NCI-H2107 treated with DMSO at 0.1 percent for 48 hours (cell line): Measurements from ENCODE around the gene BPIFA1.

Experiments used
- DNase-seq: peaks from one replicate; lab custom pipeline; 2025; ENCODE audit not compliant: unreplicated experiment; lab: John Stamatoyannopoulos, UW

Gene BPIFA1

GRCh38 chr20:33239979-33240736 is 4.4 kb downstream of the BPIFA1 start:
- no peak for DNase-seq

- no peak for DNase-seq
Observed at GRCh38 chr20:33240923-33241322, 5.1 kb downstream of the BPIFA1 start.

GRCh38 chr20:33242319-33243100 is 6.7 kb downstream of the BPIFA1 start:
- DNase-seq: no peak

- no peak for DNase-seq
Observed at GRCh38 chr20:33246077-33246476, 10.3 kb downstream of the BPIFA1 start.

- DNase-seq: no peak
Observed at GRCh38 chr20:33249456-33249855, 13.7 kb downstream of the BPIFA1 start.

GRCh38 chr20:33250666-33251065 is 14.9 kb downstream of the BPIFA1 start:
- DNase-seq: peak; percentile 5

GRCh38 chr20:33251496-33251895 is 15.7 kb downstream of the BPIFA1 start:
- no peak for DNase-seq

- no peak for DNase-seq
Observed at GRCh38 chr20:33252460-33252859, 16.7 kb downstream of the BPIFA1 start.

- DNase-seq: no peak
Observed at GRCh38 chr20:33255005-33255404, 19.2 kb downstream of the BPIFA1 start.

GRCh38 chr20:33257237-33257636 is 21.4 kb downstream of the BPIFA1 start:
- no peak for DNase-seq

GRCh38 chr20:33259371-33259770 is 23.6 kb downstream of the BPIFA1 start:
- no peak for DNase-seq

- DNase-seq: no peak
Observed at GRCh38 chr20:33261465-33261864, 25.7 kb downstream of the BPIFA1 start.

GRCh38 chr20:33262658-33263065 is 26.9 kb downstream of the BPIFA1 start:
- peak; percentile 11 for DNase-seq

GRCh38 chr20:33263784-33264183 is 28.0 kb downstream of the BPIFA1 start:
- no peak for DNase-seq

GRCh38 chr20:33267701-33268100 is 31.9 kb downstream of the BPIFA1 start:
- no peak for DNase-seq

GRCh38 chr20:33272155-33272873 is 36.5 kb downstream of the BPIFA1 start:
- no peak for DNase-seq

- no peak for DNase-seq
Observed at GRCh38 chr20:33273117-33273851, 37.5 kb downstream of the BPIFA1 start.

- DNase-seq: no peak
Observed at GRCh38 chr20:33275215-33275614, 39.4 kb downstream of the BPIFA1 start.

- no peak for DNase-seq
Observed at GRCh38 chr20:33275871-33276270, 40.1 kb downstream of the BPIFA1 start.

GRCh38 chr20:33276303-33277113 is 40.7 kb downstream of the BPIFA1 start:
- no peak for DNase-seq
